ENCODE measurements around the gene GSE1. TPM values are rescaled to one million over a fixed set of nuclear protein-coding genes. Genes with fewer than 3 reads are reported as not detected.

The GSE1 gene
- total and polyA plus RNA-seq, 9 of the 15 experiments (the other 6 are each of a cell fraction or from before 2014, with no cell fraction given) = 12.2 to 244 (median 57.9) TPM

- TF ChIP-seq ZNF644 (tag; IDR thresholded peaks at IDR 0.05; ENCODE audit: low read depth) (peak; percentile 50; the same call in 1 of the 2 replicates), TRIM24 (IDR thresholded peaks at IDR 0.05) (peak; percentile 27 to 53; a peak in 2 of 4 replicates), TOE1 (IDR thresholded peaks at IDR 0.05; ENCODE audit: borderline replicate concordance) (no peak), TOE1 (CRISPR knock-in tag; IDR thresholded peaks at IDR 0.05; ENCODE audit: borderline replicate concordance, low read depth) (no peak; the same call in 1 of the 2 replicates), GABPB2 (CRISPR knock-in tag; conservative IDR thresholded peaks at IDR 0.05) (peak; percentile 60; the same call in 1 of the 2 replicates), ZBTB11 (CRISPR knock-in tag; IDR thresholded peaks at IDR 0.05) (peak in 1 of 3 experiments; percentile 67; a peak in 1 of 6 replicates), ATF1 (CRISPR knock-in tag; IDR thresholded peaks at IDR 0.05) (no peak), ATF1 (tag; IDR thresholded peaks at IDR 0.05) (peak; percentile 40; the same call in 1 of the 2 replicates), CREB1 (IDR thresholded peaks at IDR 0.05) (no peak; the same call in 1 of the 2 replicates), CREB1 (CRISPR knock-in tag; IDR thresholded peaks at IDR 0.05) (no peak; the same call in 1 of the 2 replicates), NFATC3 (IDR thresholded peaks at IDR 0.05) (0 out of 2 replicates have a peak, but pooled peaks have one; percentile 69), ZNF583 (CRISPR knock-in tag; IDR thresholded peaks at IDR 0.05) (peak; percentile 94), ARID4B (CRISPR knock-in tag; IDR thresholded peaks at IDR 0.05) (peak; percentile 59; the same call in 1 of the 2 replicates), ELF4 (CRISPR knock-in tag; IDR thresholded peaks at IDR 0.05) (no peak), NEUROD1 (IDR thresholded peaks at IDR 0.05; ENCODE audit: borderline replicate concordance, low read depth, low read length, partially characterized antibody) (peak; percentile 73), E2F3 (CRISPR knock-in tag; IDR thresholded peaks at IDR 0.05) (peak; percentile 78; the same call in 1 of the 2 replicates), HDAC1 (IDR thresholded peaks at IDR 0.05) (peak in 1 of 2 experiments; percentile 45; a peak in 1 of 4 replicates), ZBTB34 (CRISPR knock-in tag; IDR thresholded peaks at IDR 0.05) (peak; percentile 73; the same call in 1 of the 2 replicates)
These were observed 45.8 kb upstream of the GSE1 start (continued) for GRCh38 chr16:85567101-85567866.
